Psoas muscle (tissue), 8 donors: Measurements from ENCODE around the gene TRIM49D1. TPM values are rescaled to one million over a fixed set of nuclear protein-coding genes. Genes with fewer than 3 reads are reported as not detected.
"Not testable (repeated sequence)": the region's sequence is repeated elsewhere in the genome, so short reads cannot be mapped to it uniquely, and the experiment has no call there.

Experiments used
- ATAC-seq, 4 donors: fragments of 200-7000 bp; cut with Tn5 transposase; one replicate each; pipeline ENCODE4 v1.9.1; 2020; ENCODE audit warnings: moderate library complexity in 3 of 4, mild to moderate bottlenecking in 2 of 4
- DNase-seq, 2 donors: peaks; one replicate each; pipeline ENCODE4 v3.0.0-alpha.2; 2020
- H3K27ac ChIP-seq: fragments of 200-600 bp; one replicate; pipeline ENCODE4 v1.8.0; 2022
- H3K27me3 ChIP-seq, 3 donors: fragments of 200-600 bp in 1 of 3; one replicate each; pipeline versions ENCODE4 v1.6.1 to v1.8.0; 2013 to 2022; ENCODE audit warnings: low read length in 2 of 3, mild to moderate bottlenecking in 2 of 3, moderate library complexity in 1 of 3; ENCODE audit not compliant: insufficient read depth in 3 of 3
- H3K36me3 ChIP-seq, 2 donors: fragments of 200-600 bp in 1 of 2; one replicate each; pipeline versions ENCODE4 v1.6.1 to v1.8.0; 2013 to 2022; ENCODE audit warnings: low read depth in 1 of 2, mild to moderate bottlenecking in 1 of 2, moderate library complexity in 1 of 2; ENCODE audit not compliant: insufficient read depth in 1 of 2
- H3K4me1 ChIP-seq: fragments of 200-600 bp; one replicate; pipeline ENCODE4 v1.8.0; 2022
- H3K4me3 ChIP-seq: fragments of 200-600 bp; one replicate; pipeline ENCODE4 v1.8.0; 2022; ENCODE audit warnings: mild to moderate bottlenecking
- H3K9me3 ChIP-seq: fragments of 200-600 bp; one replicate; pipeline ENCODE4 v1.8.0; 2022
- CTCF ChIP-seq: fragments of 200-600 bp; IDR thresholded peaks from one replicate; pipeline ENCODE4 v1.8.0; 2022; ENCODE audit warnings: antibody characterized with exemption
- WGBS, 3 donors: extraction: QIAGEN DNeasy Blood & Tissue Kit; methylation state at CpG; one replicate each; pipeline versions ENCODE4 v1.1.6 to v1.1.7; 2013; 5-methylcytosine and 5-hydroxymethylcytosine counted together
- intact Hi-C, 2 donors: fragments of 100-400 bp; cut with DNase I; formaldehyde crosslinking; loops; one replicate each; pipeline versions ENCODE4 v1.11.0 to v1.14.2; 2022
- long read RNA-seq, 2 donors: library from polyadenylated mRNA; unstranded; transcript quantifications; one replicate each; pipeline ENCODE4 v2.0.0, GENCODE V29; 2021
- polyA plus RNA-seq, 3 donors: library from polyadenylated mRNA; stranded (reverse); fragments of 200-250 nt; gene quantifications; one replicate each; pipeline ENCODE4 v1.2.3, GENCODE V29; 2013
- total RNA-seq, 4 donors: library from RNA; stranded (reverse); fragmentation: NEBNext Ultra II Directional in 2 of 4; extraction: Animal tissue kit (Norgen Biotek cat#: 25700) in 2 of 4; gene quantifications; one replicate each; pipeline versions ENCODE4 v1.2.1 to v1.2.4, GENCODE V29; 2021 to 2023
- donor health status: healthy with polysubstance abuse.
- donor health status: DM: no; HTN: no; CAD: no; lungs with moderate emphysema.
- donor health status: Bipolar disorder and iron deficiency.
- donor health status: healthy.
- donor health status: DM: yes; HTN: yes; CAD: no.
- donor health status: DM: no; HTN: no; CAD: no.
- donor health status: DM: no; HTN: no; CAD: no.
- donor health status: DM: yes; HTN: yes; CAD: no.

The TRIM49D1 gene, protein sequence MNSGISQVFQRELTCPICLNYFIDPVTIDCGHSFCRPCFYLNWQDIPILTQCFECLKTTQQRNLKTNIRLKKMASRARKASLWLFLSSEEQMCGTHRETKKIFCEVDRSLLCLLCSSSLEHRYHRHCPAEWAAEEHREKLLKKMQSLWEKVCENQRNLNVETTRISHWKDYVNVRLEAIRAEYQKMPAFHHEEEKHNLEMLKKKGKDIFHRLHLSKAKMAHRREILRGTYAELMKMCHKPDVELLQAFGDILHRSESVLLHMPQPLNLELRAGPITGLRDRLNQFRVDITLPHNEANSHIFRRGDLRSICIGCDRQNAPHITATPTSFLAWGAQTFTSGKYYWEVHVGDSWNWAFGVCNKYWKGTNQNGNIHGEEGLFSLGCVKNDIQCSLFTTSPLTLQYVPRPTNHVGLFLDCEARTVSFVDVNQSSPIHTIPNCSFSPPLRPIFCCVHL
- not detected for total RNA-seq
- not detected for polyA plus RNA-seq
- long read RNA-seq, donor 1: 0 reads
- long read RNA-seq, donor 2: 0 reads

DNA sequence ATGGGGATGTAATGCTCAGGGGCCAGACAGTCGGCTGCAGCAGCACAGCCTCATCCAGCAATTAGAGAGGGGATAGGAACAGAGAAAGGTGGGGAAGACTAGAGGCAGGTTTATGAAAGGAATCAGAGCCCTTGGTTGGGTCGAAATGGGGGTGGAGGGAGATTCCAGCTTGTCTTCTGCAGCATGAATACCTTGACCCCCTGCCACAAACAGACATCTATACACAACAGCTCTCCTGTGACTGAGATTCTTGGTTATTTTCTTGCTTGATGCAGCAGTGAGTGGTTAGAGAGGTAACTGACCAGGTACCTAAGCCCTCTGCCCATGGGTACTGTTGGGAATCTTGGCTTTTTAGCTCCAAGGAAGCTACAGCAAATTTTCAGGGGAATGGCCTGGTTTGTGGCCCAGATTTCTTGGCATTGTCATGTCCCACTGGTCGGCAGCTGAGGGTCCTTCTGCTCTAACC is at the start of gene TRIM49D1:
TRIM49D1 (minus strand) TSS at position 51 of the 466 bp plus-strand sequence. CDS start 4,535 bp downstream, outside the sequence.
- Histone ChIP-seq H3K4me1 (no peaks in the 10 kb centered on the region), H3K4me3 (no peak within 1 kb of the TSS), H3K36me3 (no peaks in the 10 kb centered on the region), H3K27me3 (no peaks in the 10 kb centered on the region), H3K9me3 (no peaks in the 10 kb centered on the region), H3K27ac (no peak within 1 kb of the TSS)
- DNase-seq (no peak), ATAC-seq (no peak)
- 49 to 53% (median 53%) methylated on average over 3 of the region's 3 CpGs for WGBS, 3 donors
- TF ChIP-seq CTCF: no peak
- intact Hi-C loops: no loop called here

- DNase-seq, H3K27ac ChIP-seq, H3K9me3 ChIP-seq, H3K4me1 ChIP-seq, H3K4me3 ChIP-seq, ATAC-seq, H3K27me3 ChIP-seq, intact Hi-C loops, H3K36me3 ChIP-seq: not testable (repeated sequence)
- WGBS, 3 donors: no CpG with 5 or more reads among the region's 4 CpGs
Measured at GRCh38 chr11:89965737-89966136, 43.7 kb upstream of the TRIM49D1 start, which contains the start of gene TRIM64. Gene TRIM64, plus strand, starts transcription at chr11:89966037. Its CDS starts 2,467 bp downstream, at chr11:89968504.

GRCh38 chr11:89960833-89961232 is 38.8 kb upstream of the TRIM49D1 start:
- ATAC-seq, H3K27ac ChIP-seq, H3K27me3 ChIP-seq, H3K4me3 ChIP-seq, H3K36me3 ChIP-seq, DNase-seq, H3K9me3 ChIP-seq, H3K4me1 ChIP-seq, intact Hi-C loops: not testable (repeated sequence)
- 91 to 98% (median 92%) methylated on average over 3 to 5 of the region's 6 CpGs for WGBS, 3 donors

DNA sequence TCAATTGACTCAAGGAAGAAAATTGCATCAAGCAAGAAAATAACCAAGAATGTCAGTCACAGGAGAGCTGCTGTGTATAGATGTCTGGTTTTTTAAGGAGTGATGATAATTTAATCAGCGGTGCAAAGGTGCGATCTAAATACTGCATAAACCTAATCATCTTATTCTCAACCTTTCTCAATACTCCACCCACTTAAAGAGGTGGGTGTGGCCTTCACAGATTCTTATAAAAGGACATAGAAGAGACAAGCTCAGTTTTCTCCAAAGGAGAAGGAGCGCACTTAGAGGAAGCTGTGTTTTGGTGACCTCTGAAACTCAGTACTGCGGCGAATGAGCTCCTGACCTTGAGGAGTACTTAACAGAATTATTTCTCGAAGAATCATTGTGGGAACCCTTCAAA is 1.7 kb upstream of the TRIM49D1 start, which contains the start of gene TRIM49D2:
TRIM49D2 (plus strand) TSS at position 301 of the 400 bp plus-strand sequence. CDS start 2,698 bp downstream, outside the sequence.
- H3K36me3 ChIP-seq, ATAC-seq, intact Hi-C loops, H3K27ac ChIP-seq, H3K9me3 ChIP-seq, H3K4me1 ChIP-seq, H3K4me3 ChIP-seq, H3K27me3 ChIP-seq, DNase-seq: not testable (repeated sequence)
- 92 to 97% (median 94%) methylated on average over 2 of the region's 6 CpGs for WGBS, 3 donors

DNA sequence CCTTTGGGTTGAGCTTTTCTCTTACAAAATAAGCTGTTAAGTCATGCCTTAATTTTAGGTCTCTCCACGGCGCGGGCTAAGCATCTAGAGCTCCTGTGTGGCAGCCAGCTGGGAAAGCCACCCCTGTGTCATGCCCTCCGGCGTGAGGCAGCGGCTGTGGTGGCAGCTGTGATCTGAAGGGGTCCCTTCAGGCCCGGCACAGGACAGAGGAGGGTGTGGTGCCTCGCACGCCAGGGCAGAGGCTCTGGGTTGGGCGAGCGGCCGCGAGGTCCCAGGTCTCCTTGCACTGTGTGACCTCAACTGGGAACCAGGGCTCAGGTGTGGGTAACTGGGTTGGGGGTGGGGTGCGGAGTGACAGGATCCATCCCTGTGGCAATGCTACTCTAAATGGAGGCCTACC is 21.2 kb downstream of the TRIM49D1 start:
- intact Hi-C loops, ATAC-seq: not testable (repeated sequence)

GRCh38 chr11:89893245-89893644 is 28.8 kb downstream of the TRIM49D1 start:
- H3K4me1 ChIP-seq, ATAC-seq, H3K36me3 ChIP-seq, DNase-seq, H3K27me3 ChIP-seq, H3K4me3 ChIP-seq, H3K27ac ChIP-seq, H3K9me3 ChIP-seq, intact Hi-C loops: not testable (repeated sequence)
- WGBS, 3 donors: 75 to 94% (median 86%) methylated on average over 2 of the region's 3 CpGs

More for the DNA sequence above, 21.2 kb downstream of the TRIM49D1 start:
- not testable (repeated sequence) for H3K27ac ChIP-seq, H3K4me1 ChIP-seq, H3K9me3 ChIP-seq, H3K4me3 ChIP-seq, DNase-seq, H3K27me3 ChIP-seq, H3K36me3 ChIP-seq
- 75 to 88% (median 87%) methylated on average over 4 to 8 of the region's 14 CpGs for WGBS, 3 donors

DNA sequence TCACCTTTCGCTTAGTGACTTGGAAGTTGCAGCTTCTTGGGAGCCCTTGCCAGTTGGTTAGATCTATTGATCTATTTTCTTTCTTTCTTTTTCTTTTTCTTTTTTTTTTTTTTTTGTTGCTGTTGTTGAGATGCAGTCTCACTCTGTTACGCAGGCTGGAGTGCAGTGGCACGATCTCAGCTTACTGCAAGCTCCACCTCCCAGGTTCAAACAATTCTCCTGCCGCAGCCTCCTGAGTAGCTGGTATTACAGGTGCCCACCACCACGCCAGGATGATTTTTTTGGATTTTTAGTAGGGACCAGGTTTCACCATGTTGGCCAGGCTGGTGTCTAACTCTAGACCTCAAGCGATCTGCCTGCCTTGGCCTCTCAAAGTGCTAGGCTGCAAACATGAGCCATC is 44.5 kb downstream of the TRIM49D1 start:
- H3K27ac ChIP-seq, H3K4me1 ChIP-seq, H3K27me3 ChIP-seq, ATAC-seq, H3K4me3 ChIP-seq, H3K9me3 ChIP-seq, intact Hi-C loops, H3K36me3 ChIP-seq, DNase-seq: not testable (repeated sequence)
- 83 to 94% (median 92%) methylated on average over 5 to 6 of the region's 6 CpGs for WGBS, 3 donors

- intact Hi-C loops, H3K36me3 ChIP-seq, DNase-seq, H3K9me3 ChIP-seq, H3K4me3 ChIP-seq, H3K4me1 ChIP-seq, H3K27ac ChIP-seq, H3K27me3 ChIP-seq, ATAC-seq: not testable (repeated sequence)
- 58 to 69% (median 63%) methylated on average over 2 of the region's 2 CpGs for WGBS, 3 donors
Measured at GRCh38 chr11:89872588-89872987, 49.5 kb downstream of the TRIM49D1 start.

- WGBS, 3 donors: 0 to 27% (median 21%) methylated on average over 4 to 10 of the region's 35 CpGs
- H3K4me1 ChIP-seq, H3K36me3 ChIP-seq, intact Hi-C loops, DNase-seq, H3K4me3 ChIP-seq, H3K9me3 ChIP-seq, H3K27ac ChIP-seq, ATAC-seq, H3K27me3 ChIP-seq: not testable (repeated sequence)
Measured at GRCh38 chr11:89865223-89865622, 56.8 kb downstream of the TRIM49D1 start.

DNA sequence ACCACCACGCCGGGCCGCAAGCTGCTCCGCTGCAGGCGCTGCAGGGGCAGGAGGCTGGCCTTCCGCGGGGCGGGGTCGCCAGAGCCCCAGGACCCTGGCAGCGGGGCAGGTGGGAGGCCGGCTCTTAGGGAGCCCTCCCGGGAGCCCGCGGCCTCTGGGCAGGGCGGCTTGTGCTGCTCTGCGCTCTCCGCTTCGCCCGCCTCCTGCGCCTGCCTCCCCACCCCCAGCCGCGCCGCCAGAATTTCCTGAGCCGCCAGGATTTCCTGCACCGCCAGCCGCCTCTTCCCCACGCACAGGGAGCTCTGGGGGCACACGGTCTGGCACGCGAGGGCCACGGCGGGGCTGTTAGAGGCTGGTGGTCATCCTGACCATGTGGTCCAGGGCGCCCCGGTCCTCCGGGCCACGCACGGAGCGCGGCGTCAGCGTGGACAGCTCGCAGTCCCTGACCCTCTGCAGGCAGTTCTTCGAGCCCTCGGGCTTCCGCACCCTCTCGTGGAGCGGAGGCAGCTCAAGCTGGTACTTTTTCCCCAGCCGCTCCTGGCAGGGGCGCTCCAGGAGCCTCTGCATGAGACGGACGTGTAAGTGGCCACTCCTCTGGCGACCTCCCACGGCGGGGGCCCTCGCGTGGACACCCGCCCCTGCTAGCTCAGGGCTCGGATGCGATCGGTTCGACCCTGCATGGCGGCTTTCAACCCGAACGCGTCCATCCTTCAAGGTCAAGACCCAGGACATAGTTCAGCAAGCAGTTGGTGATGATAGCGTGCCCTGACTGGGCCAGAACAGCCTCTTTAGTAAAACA is 57.9 kb downstream of the TRIM49D1 start:
- DNase-seq: peak; percentile 6 to 47
- ATAC-seq, H3K4me1 ChIP-seq, H3K36me3 ChIP-seq, intact Hi-C loops, H3K27ac ChIP-seq, H3K27me3 ChIP-seq, H3K9me3 ChIP-seq: not testable (repeated sequence)
- H3K4me3 ChIP-seq: peak overlapping the region; percentile 46
- 2 to 3% (median 3%) methylated on average over 20 to 37 of the region's 66 CpGs for WGBS, 3 donors
